ENCODE results near the gene CEMIP. TPM values are rescaled to one million over a fixed set of nuclear protein-coding genes. Genes with fewer than 3 reads are reported as not detected.

The CEMIP gene
- polyA plus RNA-seq, 1 of the 3 experiments (the other 2 are of a cell fraction): 27.8 TPM

- no peak for DNase-seq
- Histone ChIP-seq H3K4me3 (ENCODE audit: low read depth in 2 of 2, low read length in 1 of 2) (no peak overlapping the region), H3K4me2 (no peak overlapping the region), H3K4me1 (ENCODE audit: control insufficient read depth in 1 of 2, insufficient read depth in 2 of 2, low read depth in 1 of 2, low read length in 1 of 2) (peaks cover 0 to 3% of the 10 kb centered on the region in 2 experiments; a peak in 1 of 4 replicates), H3K9me3 (no peaks in the 10 kb centered on the region), H3K79me2 (ENCODE audit: insufficient read depth) (no peaks in the 10 kb centered on the region), H3K36me3 (replicated peaks in 1 of 2; ENCODE audit: control insufficient read depth in 1 of 2, insufficient read depth in 2 of 2, low read length in 1 of 2) (peaks cover 0 to 24% of the 10 kb centered on the region in 2 experiments), H4K20me1 (ENCODE audit: insufficient read depth) (no peaks in the 10 kb centered on the region), H3K27me3 (ENCODE audit: insufficient read depth) (no peaks in the 10 kb centered on the region), H3K27ac (ENCODE audit: low read depth in 2 of 2, low read length in 1 of 2) (no peak overlapping the region), H3K9ac (no peak overlapping the region), H3K9me2 (no peaks in the 10 kb centered on the region), H3F3A (replicated peaks; ENCODE audit: insufficient read depth) (no peaks in the 10 kb centered on the region), H2AFZ (ENCODE audit: low read depth) (no peak overlapping the region)
- TF ChIP-seq PBX3 (IDR thresholded peaks at IDR 0.05) (no peak), RCOR1 (IDR thresholded peaks at IDR 0.05; ENCODE audit: low read length) (no peak), TCF12 (IDR thresholded peaks at IDR 0.05) (no peak), MXI1 (IDR thresholded peaks at IDR 0.05; ENCODE audit: low read depth, low read length) (no peak), CHD2 (IDR thresholded peaks at IDR 0.05; ENCODE audit: low read length, partially characterized antibody) (no peak), ELF1 (IDR thresholded peaks at IDR 0.05) (no peak), USF1 (IDR thresholded peaks at IDR 0.05; ENCODE audit: borderline replicate concordance, low read depth) (no peak), SMC3 (IDR thresholded peaks at IDR 0.05; ENCODE audit: low read depth, low read length) (no peak), RAD21 (IDR thresholded peaks at IDR 0.05; ENCODE audit: low read length) (no peak), IRF3 (IDR thresholded peaks at IDR 0.05; ENCODE audit: low read depth, low read length) (no peak), NRF1 (IDR thresholded peaks at IDR 0.05; ENCODE audit: low read depth, low read length) (no peak), NFIC (IDR thresholded peaks at IDR 0.05; ENCODE audit: borderline replicate concordance) (no peak), POLR2AphosphoS5 (IDR thresholded peaks at IDR 0.05; ENCODE audit: low read depth, low read length) (no peak)
- 97% methylated on average over 13 of the region's 20 CpGs for WGBS (ENCODE audit: low lambda C conversion rate)
- ChIA-PET CTCF (no interaction called here), POLR2A (no interaction called here)
Observed at GRCh38 chr15:80931721-80932512, 152.7 kb downstream of the CEMIP start.

GRCh38 chr15:80932513-80932815 lies 153.3 kb downstream of the CEMIP start:
- Histone ChIP-seq H3K27me3 (ENCODE audit: insufficient read depth) (no peaks in the 10 kb centered on the region), H3K4me2 (no peak overlapping the region), H3K79me2 (ENCODE audit: insufficient read depth) (no peaks in the 10 kb centered on the region), H3K9me2 (no peaks in the 10 kb centered on the region), H2AFZ (ENCODE audit: low read depth) (no peak overlapping the region), H3K9me3 (no peaks in the 10 kb centered on the region), H3K9ac (no peak overlapping the region), H3K4me1 (ENCODE audit: control insufficient read depth in 1 of 2, insufficient read depth in 2 of 2, low read depth in 1 of 2, low read length in 1 of 2) (peaks cover 0 to 3% of the 10 kb centered on the region in 2 experiments; a peak in 1 of 4 replicates), H3K36me3 (replicated peaks in 1 of 2; ENCODE audit: control insufficient read depth in 1 of 2, insufficient read depth in 2 of 2, low read length in 1 of 2) (peaks cover 0 to 29% of the 10 kb centered on the region in 2 experiments), H4K20me1 (ENCODE audit: insufficient read depth) (no peaks in the 10 kb centered on the region), H3K27ac (ENCODE audit: low read depth in 2 of 2, low read length in 1 of 2) (no peak overlapping the region), H3F3A (replicated peaks; ENCODE audit: insufficient read depth) (no peaks in the 10 kb centered on the region), H3K4me3 (ENCODE audit: low read depth in 2 of 2, low read length in 1 of 2) (no peak overlapping the region)
- no peak for DNase-seq
- WGBS (ENCODE audit: low lambda C conversion rate): 88% methylated on average over 5 of the region's 5 CpGs
- POLR2A ChIA-PET: no interaction called here
- CTCF ChIA-PET: no interaction called here
- no peak for TF ChIP-seq SIN3A (IDR thresholded peaks at IDR 0.05; ENCODE audit: borderline replicate concordance, low read depth, low read length)
- no peak for TF ChIP-seq ELF1 (IDR thresholded peaks at IDR 0.05)
- TF ChIP-seq USF2 (IDR thresholded peaks at IDR 0.05; ENCODE audit: borderline replicate concordance, low read depth, low read length): no peak
- TF ChIP-seq ZBTB33 (IDR thresholded peaks at IDR 0.05; ENCODE audit: borderline replicate concordance, low read depth): no peak
- TF ChIP-seq JUND (IDR thresholded peaks at IDR 0.05): no peak
- no peak for TF ChIP-seq TAF1 (IDR thresholded peaks at IDR 0.05; ENCODE audit: borderline replicate concordance, low read depth, low read length)
- TF ChIP-seq TCF12 (IDR thresholded peaks at IDR 0.05): no peak
- TF ChIP-seq POLR2AphosphoS5 (IDR thresholded peaks at IDR 0.05; ENCODE audit: low read depth, low read length): no peak
- no peak for TF ChIP-seq FOXJ3 (CRISPR knock-in tag; IDR thresholded peaks at IDR 0.05)
- no peak for TF ChIP-seq USF1 (IDR thresholded peaks at IDR 0.05; ENCODE audit: borderline replicate concordance, low read depth)
